Panc1 (cell line): ENCODE data around the gene SSC5D.

Experiments used
- CTCF ChIP-seq: fragments of 450-650 bp; IDR thresholded peaks from 2 replicates; pipeline ENCODE4 v1.5.1; 2017; ENCODE audit warnings: mild to moderate bottlenecking
- POLR2AphosphoS5 ChIP-seq: IDR thresholded peaks from 2 replicates; pipeline ENCODE4 v1.6.1; 2012; ENCODE audit warnings: mild to moderate bottlenecking, low read depth, low read length, moderate library complexity
- TCF7L2 ChIP-seq: IDR thresholded peaks from 2 replicates; pipeline ENCODE4 v1.6.1; 2011; ENCODE audit warnings: mild to moderate bottlenecking, low read depth, low read length, inconsistent platforms

DNA sequence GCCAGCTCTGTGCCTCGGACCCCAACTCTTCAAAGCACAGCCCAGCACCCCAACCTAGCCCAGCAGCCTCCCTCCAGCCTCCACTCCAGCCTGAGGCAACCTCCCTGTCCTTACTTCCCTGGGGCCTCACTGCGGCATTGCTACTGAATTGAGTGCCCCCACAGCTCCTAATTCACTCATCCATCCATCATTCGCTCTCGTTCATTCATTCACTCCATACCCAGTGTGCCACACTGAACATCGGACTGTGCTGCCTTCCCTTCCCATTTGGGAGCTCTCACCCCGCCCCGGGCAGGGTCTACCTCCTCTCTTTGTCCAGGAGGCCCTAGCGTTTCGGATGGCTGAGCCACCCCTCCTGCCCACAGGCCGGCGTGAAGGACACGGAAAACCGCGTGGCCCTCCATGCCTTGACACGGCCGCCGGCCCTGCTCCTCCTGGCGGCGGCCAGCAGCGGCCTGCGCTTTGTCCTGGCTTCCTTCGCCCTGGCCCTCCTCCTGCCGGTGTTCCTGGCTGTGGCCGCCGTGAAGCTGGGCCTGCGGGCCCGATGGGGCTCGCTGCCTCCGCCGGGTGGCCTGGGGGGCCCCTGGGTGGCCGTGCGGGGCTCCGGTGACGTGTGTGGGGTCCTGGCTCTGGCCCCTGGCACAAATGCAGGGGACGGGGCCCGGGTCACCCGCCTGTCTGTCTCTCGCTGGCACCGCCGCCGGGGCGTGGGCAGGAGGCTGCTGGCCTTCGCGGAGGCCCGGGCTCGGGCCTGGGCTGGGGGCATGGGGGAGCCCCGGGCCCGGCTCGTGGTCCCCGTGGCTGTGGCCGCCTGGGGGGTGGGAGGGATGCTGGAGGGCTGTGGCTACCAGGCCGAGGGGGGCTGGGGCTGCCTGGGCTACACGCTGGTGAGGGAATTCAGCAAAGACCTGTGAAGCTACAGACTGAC lies 1.9 kb upstream of the SSC5D start:
- TF ChIP-seq CTCF (no peak; the same call in 1 of the 2 replicates), POLR2AphosphoS5 (no peak), TCF7L2 (no peak)
